ENCODE results near the gene DOCK3. TPM values are rescaled to one million over a fixed set of nuclear protein-coding genes. Genes with fewer than 3 reads are reported as not detected.

The DOCK3 gene
- total RNA-seq, 2 experiments from 2014 or later = 0.93 to 1.1 TPM

GRCh38 chr3:50675179-50676030, 678 bp downstream of the DOCK3 start:
- DNase-seq (peak; percentile 20 to 69 (median 42)), ATAC-seq (ENCODE audit: poor library complexity) (peak; percentile 60)
- Mint-ChIP-seq H3K27ac (no peak overlapping the region), H3K27me3 (peaks cover 53% of the 10 kb centered on the region), H3K36me3 (ENCODE audit: low read depth) (no peaks in the 10 kb centered on the region), H3K4me3 (peak overlapping the region; percentile 83), H3K9me3 (no peaks in the 10 kb centered on the region), H3K4me1 (ENCODE audit: low read depth) (peaks cover 6% of the 10 kb centered on the region)
- Histone ChIP-seq H3K4me3 (ENCODE audit: low read length) (peak overlapping the region; percentile 19), H3K27ac (ENCODE audit: low read depth in 1 of 2, low read length in 2 of 2) (no peak overlapping the region), H3K36me3 (ENCODE audit: insufficient read depth, low read length) (no peaks in the 10 kb centered on the region), H3K27me3 (ENCODE audit: control insufficient read depth in 1 of 2, insufficient read depth in 2 of 2, low read length in 2 of 2) (peaks cover 5 to 17% of the 10 kb centered on the region in 2 experiments), H3K4me1 (ENCODE audit: insufficient read depth, low read length) (peaks cover 8% of the 10 kb centered on the region), H3K9me3 (ENCODE audit: control insufficient read depth in 1 of 2, insufficient read depth in 1 of 2, low read length in 2 of 2) (no peaks in the 10 kb centered on the region)
- POLR2A ChIA-PET = interaction anchor here (0.5 to 1.4 kb wide), 7 partner anchors 17 to 897 kb away, joined by 3 to 5 read pairs (median 3); partner anchors contain the start of genes HEMK1 and MANF
- TF ChIP-seq CTCF (IDR thresholded peaks at IDR 0.05) = peak; percentile 37
- intact Hi-C loops (cut with DNase I, micrococcal nuclease) = loop anchor here (2.0 kb wide), 2 partner anchors 59 to 695 kb away; partner anchors contain the start of gene MAPKAPK3 (in 1 of the 2)
- CTCF ChIA-PET = interaction anchor here (1.2 to 1.8 kb wide), 2 partner anchors 59 to 102 kb away, joined by 4 read pairs; no protein-coding TSS in a partner anchor

GRCh38 chr3:50676031-50676705, 1.4 kb downstream of the DOCK3 start:
- peaks cover 60% of the 10 kb centered on the region for H3K27me3 Mint-ChIP-seq
- H3K36me3 Mint-ChIP-seq (ENCODE audit: low read depth) = no peaks in the 10 kb centered on the region
- no peak for TF ChIP-seq CTCF (IDR thresholded peaks at IDR 0.05)
- ChIA-PET POLR2A (interaction anchor here (0.5 to 0.8 kb wide), 4 partner anchors 16 to 896 kb away, joined by 3 to 4 read pairs (median 3); no protein-coding TSS in a partner anchor), CTCF (interaction anchor here (1.2 to 1.8 kb wide), 2 partner anchors 60 to 103 kb away, joined by 4 read pairs; no protein-coding TSS in a partner anchor)
- H3K9me3 Mint-ChIP-seq = no peaks in the 10 kb centered on the region
- H3K27ac Mint-ChIP-seq = no peak overlapping the region
- no peak overlapping the region for H3K4me3 Mint-ChIP-seq
- H3K4me3 ChIP-seq (ENCODE audit: low read length) = no peak overlapping the region
- peaks cover 8% of the 10 kb centered on the region for H3K4me1 ChIP-seq (ENCODE audit: insufficient read depth, low read length)
- no peaks in the 10 kb centered on the region for H3K9me3 ChIP-seq (ENCODE audit: control insufficient read depth in 1 of 2, insufficient read depth in 1 of 2, low read length in 2 of 2)
- ATAC-seq (ENCODE audit: poor library complexity) (no peak), DNase-seq (no peak)
- intact Hi-C loops (cut with DNase I, micrococcal nuclease) = no loop called here
- H3K27me3 ChIP-seq (ENCODE audit: control insufficient read depth in 1 of 2, insufficient read depth in 2 of 2, low read length in 2 of 2) = peaks cover 5 to 17% of the 10 kb centered on the region in 2 experiments
- H3K27ac ChIP-seq (ENCODE audit: low read depth in 1 of 2, low read length in 2 of 2) = no peak overlapping the region
- peaks cover 6% of the 10 kb centered on the region for H3K4me1 Mint-ChIP-seq (ENCODE audit: low read depth)
- H3K36me3 ChIP-seq (ENCODE audit: insufficient read depth, low read length) = no peaks in the 10 kb centered on the region

- ChIA-PET POLR2A (no interaction called here), CTCF (no interaction called here)
- H3K4me3 ChIP-seq (ENCODE audit: low read length) = no peak overlapping the region
- H3K9me3 ChIP-seq (ENCODE audit: control insufficient read depth in 1 of 2, insufficient read depth in 1 of 2, low read length in 2 of 2) = no peaks in the 10 kb centered on the region
- H3K4me1 ChIP-seq (ENCODE audit: insufficient read depth, low read length) = no peaks in the 10 kb centered on the region
- ATAC-seq (ENCODE audit: poor library complexity) (no peak), DNase-seq (peak in 1 of 14 experiments; percentile 7)
- Mint-ChIP-seq H3K27ac (no peak overlapping the region), H3K4me3 (no peak overlapping the region), H3K4me1 (ENCODE audit: low read depth) (no peaks in the 10 kb centered on the region), H3K36me3 (ENCODE audit: low read depth) (no peaks in the 10 kb centered on the region), H3K27me3 (peaks cover 34% of the 10 kb centered on the region), H3K9me3 (no peaks in the 10 kb centered on the region)
- H3K27ac ChIP-seq (ENCODE audit: low read depth in 1 of 2, low read length in 2 of 2) = no peak overlapping the region
- TF ChIP-seq CTCF (IDR thresholded peaks at IDR 0.05) = no peak
- intact Hi-C loops (cut with DNase I, micrococcal nuclease) = no loop called here
- peaks cover 0 to 2% of the 10 kb centered on the region in 2 experiments for H3K27me3 ChIP-seq (ENCODE audit: control insufficient read depth in 1 of 2, insufficient read depth in 2 of 2, low read length in 2 of 2)
- H3K36me3 ChIP-seq (ENCODE audit: insufficient read depth, low read length) = no peaks in the 10 kb centered on the region
Measured at GRCh38 chr3:50687127-50687751, 12.5 kb downstream of the DOCK3 start.
